NCI-H187 (cell line): ENCODE measurements around the gene SMIM24.

Experiments used
- DNase-seq, 2 experiments: peaks; one replicate each; lab custom pipeline; 2025; lab: John Stamatoyannopoulos, UW

Gene SMIM24

GRCh38 chr19:3474010-3474409 is 6.3 kb downstream of the SMIM24 start:
- no peak for DNase-seq

DNA sequence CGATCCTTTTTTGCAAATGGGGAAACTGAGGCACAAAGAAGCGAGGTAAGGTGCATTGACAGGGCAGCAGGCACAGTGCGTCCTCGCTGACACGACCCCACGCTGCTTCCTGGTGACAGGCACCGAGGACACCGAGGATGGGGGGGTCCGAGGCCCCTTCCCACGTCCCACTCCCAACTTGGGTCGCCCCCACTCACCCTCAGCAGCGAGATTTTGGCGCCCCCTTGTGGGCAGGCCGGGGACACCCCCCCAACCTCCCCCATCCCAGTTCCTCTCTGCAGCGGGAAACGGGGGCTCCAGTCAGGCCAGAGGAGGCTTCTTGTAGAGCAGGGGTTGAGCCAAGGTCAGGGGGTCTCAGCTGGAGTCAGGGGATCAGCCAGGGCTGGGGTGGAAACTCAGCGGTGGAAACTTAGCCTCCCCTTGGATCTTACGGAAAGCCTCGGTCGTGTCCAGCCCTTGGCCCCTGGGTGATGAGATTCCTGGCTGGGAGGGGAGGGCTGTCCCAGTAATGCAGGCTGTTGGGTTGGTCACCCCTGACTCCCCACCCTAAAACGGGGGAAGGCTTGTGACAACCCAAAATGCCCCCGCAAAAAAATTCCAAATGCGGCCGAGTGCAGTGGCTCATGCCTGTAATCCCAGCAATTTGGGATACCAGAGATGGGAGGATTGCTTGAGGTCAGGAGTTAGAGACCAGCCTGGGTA is 8.2 kb downstream of the SMIM24 start:
- DNase-seq, result no peak

DNA sequence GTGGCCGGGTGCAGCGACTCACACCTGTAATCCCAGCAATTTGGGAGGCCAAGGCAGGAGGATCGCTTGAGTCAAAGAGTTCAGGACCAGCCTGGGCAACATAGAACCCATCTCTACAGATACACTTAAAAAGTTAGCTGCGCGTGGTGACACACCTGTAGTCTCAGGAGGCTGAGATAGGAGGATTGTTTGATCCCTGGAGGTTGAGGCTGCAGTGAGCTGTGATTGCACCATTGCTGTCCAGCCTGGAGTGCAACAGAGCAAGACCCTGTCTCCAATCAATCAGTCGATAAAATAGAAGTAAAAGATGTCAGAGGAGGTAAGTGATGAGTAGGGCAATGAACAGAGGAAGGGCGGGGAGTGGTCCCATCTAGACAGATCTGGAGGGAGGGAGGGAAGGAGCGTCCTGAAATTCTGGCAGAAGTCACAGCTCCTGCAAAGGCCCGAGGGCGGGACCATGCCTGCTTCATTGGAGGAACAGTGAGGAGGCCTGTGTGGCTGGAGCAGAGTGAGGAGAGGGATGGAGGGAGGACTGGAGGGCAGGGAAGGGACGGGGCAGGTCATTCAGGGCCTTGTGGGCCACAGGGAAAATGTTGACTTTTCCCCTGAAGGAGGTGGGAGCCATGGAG is 9.7 kb downstream of the SMIM24 start:
- DNase-seq, result no peak

- no peak for DNase-seq
Measured at GRCh38 chr19:3469638-3470499, 10.5 kb downstream of the SMIM24 start.

DNA sequence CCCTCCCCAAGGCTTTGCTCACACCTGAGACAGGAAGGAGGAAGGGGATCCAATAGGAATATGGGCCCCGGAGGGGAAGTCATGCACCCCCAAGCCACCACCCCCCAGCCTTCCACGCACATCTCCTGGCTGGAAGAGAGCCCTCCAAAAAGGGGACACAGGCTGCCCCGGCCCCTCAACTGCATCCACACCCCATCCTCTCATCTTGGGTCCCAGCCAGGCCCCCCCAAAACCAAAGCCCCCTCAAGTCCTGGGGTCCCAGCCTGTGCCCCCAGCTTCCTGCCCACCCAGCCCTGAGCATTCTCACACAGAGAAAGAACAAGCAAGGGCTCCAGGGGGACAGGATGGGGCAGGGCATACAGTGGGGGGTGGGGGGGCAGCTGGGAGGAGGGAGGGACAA is 12.1 kb downstream of the SMIM24 start:
- DNase-seq, result no peak

- DNase-seq, result no peak
Measured at GRCh38 chr19:3467437-3468198, 12.7 kb downstream of the SMIM24 start.

- no peak for DNase-seq
Measured at GRCh38 chr19:3466635-3467034, 13.7 kb downstream of the SMIM24 start.

GRCh38 chr19:3465552-3465951 is 14.8 kb downstream of the SMIM24 start:
- no peak for DNase-seq

DNA sequence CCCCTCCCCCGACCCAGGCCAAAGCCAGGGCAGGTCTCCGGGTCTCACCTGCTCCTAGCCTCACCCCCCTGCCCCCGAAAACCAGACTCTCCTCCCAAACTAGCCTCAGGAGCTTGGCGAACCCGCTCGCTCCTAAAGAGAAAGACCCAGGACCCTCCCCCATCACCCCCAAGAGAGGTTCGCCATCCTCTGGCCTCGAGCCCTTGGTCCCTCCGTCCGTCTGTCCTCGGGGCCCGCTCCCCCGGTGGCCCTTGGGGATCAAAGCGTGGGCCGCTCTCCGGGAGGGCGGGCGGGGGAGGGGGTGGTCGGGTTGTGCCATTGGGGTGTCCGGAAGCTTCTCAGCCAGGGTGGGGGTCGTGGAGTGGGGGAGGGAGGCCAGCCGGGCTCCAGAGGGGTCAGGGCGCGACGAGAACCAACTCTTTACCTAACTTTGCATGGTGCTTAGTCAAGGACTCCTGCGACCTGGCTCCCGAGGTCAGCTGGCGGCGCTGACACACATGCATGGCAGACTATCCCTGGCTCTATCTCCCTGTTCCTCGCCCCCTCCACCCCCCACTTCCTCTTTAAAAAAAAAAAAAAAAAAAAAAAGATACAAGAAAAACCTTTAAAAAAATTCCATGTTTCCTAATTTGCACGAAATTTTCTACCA is 15.6 kb downstream of the SMIM24 start:
- DNase-seq, result no peak

DNA sequence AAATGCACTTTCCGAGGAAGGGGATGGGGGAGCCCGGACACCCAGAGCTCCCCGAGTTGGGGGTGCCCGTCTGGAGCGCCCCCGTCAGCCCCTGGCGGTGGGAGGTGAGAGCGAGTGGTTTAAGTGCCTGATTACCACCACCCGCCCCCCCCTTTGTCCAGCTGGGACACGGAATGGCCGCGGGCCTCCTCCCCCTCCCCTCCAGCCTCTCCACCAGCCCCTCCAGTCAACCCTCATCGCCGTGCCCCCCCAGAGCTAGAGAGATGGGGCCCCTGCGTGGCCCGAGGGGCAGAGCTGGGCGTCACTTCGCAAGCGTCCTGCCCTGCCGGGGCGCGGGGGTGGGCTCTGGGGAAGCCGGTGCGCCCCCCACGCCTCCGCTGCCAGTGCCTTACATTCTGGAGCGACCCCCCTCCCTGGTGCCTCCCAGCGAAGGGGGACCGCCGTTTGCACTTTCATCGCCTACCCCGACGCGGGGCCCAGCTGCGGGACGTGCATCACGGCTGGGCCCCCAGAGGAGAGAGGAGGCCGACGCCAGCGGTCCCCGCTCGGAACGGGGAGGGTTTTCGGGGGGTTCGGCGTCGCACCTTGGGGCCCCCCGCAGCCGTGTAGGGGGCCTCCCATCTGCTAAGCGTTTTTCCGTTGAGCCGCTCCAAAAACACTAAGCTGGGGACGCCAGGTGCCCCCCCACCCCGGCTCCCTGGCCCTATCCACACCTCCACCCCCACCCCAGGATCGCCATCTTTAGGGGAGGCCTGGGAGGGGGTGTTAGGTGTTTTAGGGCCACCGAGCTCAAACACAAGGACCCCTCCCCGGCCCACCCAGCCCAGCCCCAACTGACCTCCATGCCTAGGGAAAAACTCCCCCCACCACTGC is 16.4 kb downstream of the SMIM24 start:
- no peak for DNase-seq

GRCh38 chr19:3462991-3463713 is 17.2 kb downstream of the SMIM24 start:
- DNase-seq, result no peak

DNA sequence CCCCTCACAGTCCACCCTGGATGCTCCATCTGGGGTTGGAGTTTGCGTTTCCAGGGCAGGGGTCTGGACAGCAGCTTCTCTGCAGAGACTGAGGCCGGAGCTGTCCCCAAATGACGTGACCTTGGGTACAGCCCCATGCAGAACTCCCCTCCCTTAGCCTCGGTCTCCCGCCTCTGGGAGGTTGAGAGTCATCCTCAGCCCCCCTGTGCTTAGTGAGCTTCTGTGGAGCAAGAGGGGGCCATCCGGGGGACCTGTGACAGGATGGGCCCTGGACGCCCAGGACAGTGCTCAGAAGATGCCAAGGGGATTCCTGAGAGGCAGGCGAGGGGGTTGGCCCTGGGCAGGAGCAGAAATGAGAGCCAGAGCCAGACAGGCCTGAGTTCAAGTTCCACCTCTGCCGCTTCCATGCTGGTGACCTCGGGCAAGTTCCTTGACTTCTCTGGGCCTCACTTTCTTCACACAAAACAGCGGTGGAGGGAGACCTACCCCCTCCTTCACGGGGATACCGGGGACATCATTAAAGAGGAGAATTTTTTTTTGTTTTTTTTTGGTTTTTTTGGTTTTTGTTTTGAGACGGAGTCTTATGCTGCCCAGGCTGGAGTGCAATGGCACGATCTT is 20.3 kb downstream of the SMIM24 start:
- DNase-seq, result no peak

DNA sequence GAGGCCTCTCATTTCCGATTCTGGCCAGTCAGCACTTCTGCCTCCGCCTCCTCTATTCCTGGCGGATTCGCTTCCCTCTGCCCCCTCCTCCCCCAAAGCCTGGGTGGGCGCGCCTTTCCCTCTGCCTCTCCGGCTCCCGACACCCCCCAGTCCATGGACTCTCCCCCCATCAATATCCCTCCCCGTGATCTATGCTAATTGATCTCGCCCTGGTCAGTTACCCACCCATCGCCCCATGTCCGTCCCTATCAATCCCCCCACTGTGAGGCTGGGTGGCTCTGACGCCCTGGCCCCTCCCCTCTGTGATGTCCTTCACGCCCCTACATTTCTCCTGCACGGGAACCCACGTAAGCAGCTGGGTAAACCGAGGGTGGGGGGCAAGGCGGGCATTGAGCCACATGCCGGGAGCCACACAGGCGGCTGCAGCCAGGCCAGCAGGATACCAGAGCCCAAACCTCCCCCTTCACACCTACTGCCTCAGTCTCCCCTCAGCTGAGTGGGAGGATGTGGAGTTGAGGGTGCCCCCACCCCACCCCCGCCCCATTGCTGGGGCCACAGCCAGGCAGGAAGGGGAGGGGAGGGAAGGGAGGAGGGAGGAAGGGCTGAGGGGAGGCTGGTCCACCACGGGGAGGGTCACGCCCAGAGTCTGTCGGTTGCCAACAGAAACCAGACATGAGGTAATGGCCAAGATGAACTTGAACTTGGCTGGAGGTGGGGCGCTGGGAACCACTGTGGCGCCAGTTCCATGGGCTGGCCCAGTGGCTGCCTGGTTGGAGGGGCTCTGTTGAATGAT is 21.0 kb downstream of the SMIM24 start:
- no peak for DNase-seq

DNA sequence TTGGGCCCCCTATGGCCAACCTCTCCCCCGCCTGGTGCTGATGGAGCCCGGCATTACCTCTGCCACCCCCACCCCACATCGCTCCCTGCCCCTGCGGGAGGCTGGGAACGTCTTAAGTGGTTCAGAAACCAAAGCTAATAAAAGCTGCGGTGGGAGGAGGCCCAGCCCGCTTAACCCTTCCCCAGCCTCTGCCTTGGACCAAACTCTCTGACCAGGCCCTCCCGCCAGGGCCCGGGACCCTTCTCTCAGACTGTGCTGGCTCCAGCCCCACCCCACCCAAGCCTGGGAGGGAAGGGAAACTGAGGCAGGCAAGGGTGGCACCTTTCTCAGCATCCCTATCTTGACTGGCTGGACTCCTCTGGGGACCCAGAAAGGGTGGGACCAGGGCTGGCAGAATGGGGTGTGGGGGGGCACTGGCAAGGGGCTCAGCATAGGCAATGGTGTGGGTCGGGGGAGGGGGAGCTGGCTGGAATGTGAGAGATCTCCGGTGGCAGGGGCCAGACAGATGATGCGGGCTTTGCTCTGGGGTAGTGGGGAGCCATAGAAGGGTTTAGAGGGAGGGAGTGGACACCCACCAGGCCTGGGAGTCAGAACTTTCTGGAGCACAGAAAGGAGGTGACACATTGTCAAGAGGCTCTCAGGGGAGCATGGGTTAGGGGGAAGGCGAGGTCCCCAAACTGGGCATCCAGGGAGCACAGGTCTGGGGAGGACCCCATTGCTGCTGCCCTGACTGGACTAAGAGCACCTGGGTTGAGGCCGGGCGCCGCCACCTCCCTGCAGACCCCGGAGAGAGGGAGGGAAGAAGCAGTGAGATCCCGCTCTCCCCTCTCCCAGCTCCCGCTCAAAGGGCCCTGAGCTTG is 21.9 kb downstream of the SMIM24 start:
- no peak for DNase-seq

GRCh38 chr19:3457528-3458228 is 22.6 kb downstream of the SMIM24 start:
- no peak for DNase-seq

DNA sequence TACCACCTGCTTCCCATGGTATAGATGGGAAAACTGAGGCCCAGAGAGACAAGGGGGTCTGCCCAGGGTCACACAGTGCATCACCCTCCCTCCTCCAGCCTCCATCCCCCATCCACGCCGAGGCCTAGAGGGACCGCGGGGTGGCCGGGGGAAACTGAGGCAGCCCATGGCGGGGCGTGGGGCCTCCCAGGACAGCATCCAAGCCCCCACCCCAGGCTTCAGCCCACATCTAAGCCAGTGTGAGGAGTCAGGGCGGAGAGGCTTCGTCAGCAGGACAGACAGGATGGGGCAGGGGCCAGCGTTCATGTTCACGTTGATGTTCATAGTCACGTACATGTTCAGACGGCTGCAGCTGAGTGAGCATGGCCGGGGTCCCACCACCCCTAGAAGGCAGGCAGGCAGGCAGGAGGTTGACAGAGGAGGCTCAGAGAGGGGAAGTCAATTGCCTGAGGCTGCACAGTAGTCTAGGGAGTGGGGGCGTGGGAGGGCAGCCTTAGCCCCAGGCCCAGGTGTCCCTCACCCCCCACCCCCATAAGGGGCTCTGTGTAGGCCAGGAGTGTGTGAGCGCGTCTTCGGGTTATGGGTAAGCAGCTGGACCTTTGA is 23.3 kb downstream of the SMIM24 start:
- DNase-seq, result no peak
